ENCODE measurements around the gene PPP1R12B. TPM values are rescaled to one million over a fixed set of nuclear protein-coding genes. Genes with fewer than 3 reads are reported as not detected.

PPP1R12B gene
- total RNA-seq, 1 donor: 21.6 TPM

Small RNAs within 50 kb of the gene (small RNA-seq; reads per million reads assigned to genes)
- not detected for gene AC099336.2
- gene RF00156: not detected
- not detected for gene RNU6-89P

Other genes with a start within 250 kb of the PPP1R12B start
- under 0.01 TPM in 1 of 2 replicates, not detected in the other for gene GPR37L1, start 225.8 kb upstream of the PPP1R12B start, total RNA-seq
- gene ARL8A, start 204.0 kb upstream of the PPP1R12B start, total RNA-seq: 18.7 and 28.5 TPM in 2 replicates
- gene PTPN7, start 188.1 kb upstream of the PPP1R12B start, total RNA-seq: not detected in 2 replicates
- gene LGR6, start 154.9 kb upstream of the PPP1R12B start, total RNA-seq: not detected in 2 replicates
- gene UBE2T, start 6.8 kb upstream of the PPP1R12B start, total RNA-seq: 23.5 and 35.8 TPM in 2 replicates

Measured in fibroblast of villous mesenchyme (primary cell).